GM19043 (cell line): ENCODE measurements around the gene SLC1A5.
"Not testable (repeated sequence)": the region's sequence is repeated elsewhere in the genome, so short reads cannot be mapped to it uniquely, and the experiment has no call there.

Experiments used
- ATAC-seq: cut with Tn5 transposase; IDR thresholded peaks from one replicate; pipeline ENCODE4 v1.9.1; 2021; ENCODE audit warnings: low read depth; ENCODE audit not compliant: unreplicated experiment

Gene SLC1A5

DNA sequence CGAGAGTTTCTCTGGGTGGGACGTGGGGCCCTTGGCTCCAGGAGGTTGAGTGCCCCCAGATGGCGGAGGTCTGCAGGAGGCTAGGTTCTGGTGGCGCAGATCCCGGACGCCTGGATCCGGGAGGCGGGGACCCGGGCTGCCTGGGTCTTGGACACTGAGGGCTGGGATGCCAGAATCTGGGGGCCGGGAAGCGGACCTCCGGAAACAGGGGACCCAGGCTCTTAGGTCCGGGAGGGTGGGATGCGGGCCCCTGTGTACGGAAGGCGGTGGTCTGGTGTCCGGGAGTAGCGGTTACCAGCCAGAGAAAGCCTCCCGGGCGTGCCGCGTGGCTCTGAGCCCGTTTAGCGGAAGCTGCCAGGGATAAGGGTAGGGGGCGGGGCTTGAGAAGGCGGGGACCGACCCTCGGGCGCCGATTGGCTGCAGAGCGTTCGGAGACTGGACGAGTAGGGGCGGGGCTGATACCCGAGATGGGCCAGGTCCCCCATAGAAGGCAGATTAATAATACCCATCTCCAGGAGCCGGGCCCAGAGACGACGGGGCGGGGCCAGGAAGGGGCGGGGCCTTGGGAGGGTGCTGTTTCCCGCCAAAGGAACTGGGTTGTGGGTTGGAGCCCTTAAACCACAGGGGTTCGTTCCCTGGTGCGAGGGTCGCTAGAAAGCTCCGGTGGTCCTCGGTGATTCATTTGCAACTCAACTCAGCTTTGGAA, at the start of gene SLC1A5:
Gene SLC1A5 (minus strand): TSS at position 333 of the 706 bp plus-strand sequence. CDS start 629 bp downstream, outside the sequence.
- ATAC-seq: peak; percentile 62

DNA sequence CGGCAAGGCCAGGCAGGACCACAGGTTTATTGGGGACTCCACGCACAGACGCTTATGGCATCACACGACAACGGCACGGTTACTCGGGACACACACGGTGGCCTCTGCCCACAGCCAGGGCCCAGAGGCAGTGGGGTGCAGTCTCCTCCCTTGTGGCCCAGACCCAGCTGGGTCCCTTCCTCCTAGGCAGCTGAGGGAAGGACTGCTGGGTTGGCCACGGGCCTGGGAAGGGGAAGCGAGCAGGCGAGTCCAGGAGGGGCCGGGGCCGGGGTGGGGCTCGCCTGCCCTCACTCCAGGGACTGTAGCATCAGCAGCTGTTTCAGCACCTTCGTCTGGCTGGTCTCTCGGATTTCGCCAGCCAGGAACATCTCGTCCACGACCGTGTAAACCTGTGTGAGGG, 49.8 kb upstream of the SLC1A5 start:
- no peak for ATAC-seq

DNA sequence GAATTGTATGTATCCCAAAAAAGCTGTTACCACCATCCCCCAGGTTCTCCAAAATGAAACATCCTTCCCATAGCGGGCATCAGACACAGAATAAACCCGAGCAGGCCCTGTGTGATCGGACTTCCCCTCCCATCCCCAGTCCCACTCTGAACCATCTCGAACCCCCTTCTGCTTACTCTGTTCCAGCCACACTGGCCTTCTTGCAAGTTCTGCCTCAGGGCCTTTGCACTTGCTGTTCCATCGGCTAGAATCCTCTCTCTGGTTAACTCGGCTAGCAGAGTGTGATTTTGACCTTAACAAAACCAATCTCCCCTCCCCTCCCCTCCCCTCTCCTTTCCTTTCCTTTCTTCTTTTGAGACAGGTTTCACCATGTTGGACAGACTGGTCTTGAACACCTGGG, 46.6 kb upstream of the SLC1A5 start:
- ATAC-seq: no peak

DNA sequence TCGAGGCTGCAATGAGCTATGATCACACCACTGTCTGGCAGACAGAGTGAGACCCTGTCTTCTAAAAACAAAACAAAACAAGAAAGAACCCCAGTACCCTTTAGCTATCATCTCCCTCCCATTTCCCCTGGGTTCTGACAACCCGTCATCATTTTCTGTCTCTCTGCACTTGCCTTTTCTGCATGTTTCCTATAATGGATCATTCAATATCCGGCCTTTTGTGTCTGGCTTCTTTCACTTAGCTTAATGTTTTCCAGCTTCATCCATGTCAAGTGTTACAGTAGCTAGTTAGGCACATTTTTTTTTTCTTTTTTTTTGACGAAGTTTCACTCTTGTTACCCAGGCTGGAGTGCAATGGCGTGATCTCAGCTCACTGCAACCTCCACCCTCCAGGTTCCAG, 45.7 kb upstream of the SLC1A5 start:
- no peak for ATAC-seq

DNA sequence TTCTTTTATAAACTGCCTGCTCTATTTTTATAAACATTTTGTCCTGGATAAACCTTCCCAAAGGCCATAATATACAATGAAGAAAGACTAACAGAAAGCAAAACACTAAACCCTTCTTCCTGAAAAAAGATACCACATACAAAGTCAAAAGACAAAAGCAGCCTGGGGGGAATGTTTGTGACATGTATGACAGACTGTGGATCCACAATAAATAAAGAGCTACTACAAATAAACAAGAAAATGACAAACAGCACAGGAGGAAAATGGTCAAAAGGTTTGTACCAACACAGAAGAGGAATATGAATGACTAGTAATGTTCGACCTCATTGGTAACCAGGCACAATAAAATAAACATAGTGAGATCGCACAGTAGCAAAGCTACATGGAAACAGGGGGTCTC, 42.5 kb upstream of the SLC1A5 start:
- ATAC-seq: no peak

DNA sequence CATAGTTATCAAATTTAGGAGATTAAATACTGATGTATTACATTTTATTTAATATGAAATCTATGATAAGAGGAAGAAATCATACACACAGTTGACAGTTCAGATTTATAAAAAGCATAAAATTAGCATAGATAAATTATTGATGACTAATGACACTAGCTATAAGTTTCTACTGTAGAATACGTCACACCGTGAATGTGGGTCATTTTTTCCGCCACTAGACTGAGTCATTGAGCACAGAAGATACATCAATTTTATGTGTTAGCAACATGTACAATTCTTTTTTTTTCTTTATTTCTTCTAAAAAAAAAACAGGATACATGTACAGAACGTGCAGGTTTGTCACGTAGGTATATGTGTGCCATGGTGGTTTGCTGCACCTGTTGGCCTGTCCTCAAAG, 40.1 kb upstream of the SLC1A5 start:
- no peak for ATAC-seq

DNA sequence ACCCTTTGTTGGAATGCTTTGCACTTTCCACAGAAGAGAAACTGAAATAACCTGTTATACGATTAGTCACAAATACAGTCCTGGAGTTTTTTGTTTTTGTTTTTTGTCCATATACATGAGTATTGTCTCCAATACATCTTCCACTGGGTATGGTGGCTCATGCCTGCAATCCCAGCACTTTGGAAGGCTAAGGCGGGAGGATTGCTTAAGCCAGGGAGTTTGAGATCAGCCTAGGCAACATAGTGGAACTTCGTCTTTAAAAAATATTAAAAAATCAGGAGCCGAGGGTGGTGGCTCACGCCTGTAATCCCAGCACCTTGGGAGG, 37.3 kb upstream of the SLC1A5 start:
- ATAC-seq: no peak

DNA sequence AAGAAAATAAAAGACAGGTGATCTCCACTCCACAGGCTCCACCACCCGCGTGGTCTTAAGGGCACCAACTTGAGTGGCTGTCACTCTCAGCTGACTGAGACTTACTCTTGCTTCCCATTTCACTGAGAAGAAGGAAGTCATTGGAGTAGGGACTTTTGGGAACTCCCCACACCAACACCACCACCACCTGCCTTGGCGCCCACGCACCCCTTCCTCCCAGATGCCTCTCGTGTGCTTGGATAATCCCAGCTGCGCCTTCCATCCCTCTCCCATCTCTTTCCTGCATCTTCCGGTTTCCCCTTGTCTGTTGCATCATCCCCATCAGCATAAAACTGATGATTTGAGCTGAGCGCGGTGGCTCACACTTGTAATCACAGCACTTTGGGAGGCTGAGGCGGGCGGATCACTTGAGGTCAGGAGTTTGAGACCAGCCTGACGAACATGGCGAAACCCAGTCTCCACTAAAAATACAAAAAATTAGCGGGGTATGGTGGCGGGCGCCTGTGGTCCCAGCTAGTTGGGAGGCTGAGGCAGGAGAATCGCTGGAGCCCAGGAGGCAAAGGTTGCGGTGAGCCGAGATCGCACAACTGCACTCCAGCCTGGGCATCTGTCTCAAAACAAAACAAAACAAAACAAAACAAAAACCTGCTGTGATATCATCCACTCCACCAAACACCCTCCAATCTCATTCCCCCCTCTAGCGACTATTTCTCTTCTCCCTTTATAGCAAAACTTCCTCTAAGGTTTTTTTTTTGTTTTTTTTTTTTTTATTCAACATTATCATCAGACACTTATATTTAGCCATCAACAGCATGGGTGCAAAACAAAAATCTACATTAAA, 36.7 kb upstream of the SLC1A5 start:
- no peak for ATAC-seq

DNA sequence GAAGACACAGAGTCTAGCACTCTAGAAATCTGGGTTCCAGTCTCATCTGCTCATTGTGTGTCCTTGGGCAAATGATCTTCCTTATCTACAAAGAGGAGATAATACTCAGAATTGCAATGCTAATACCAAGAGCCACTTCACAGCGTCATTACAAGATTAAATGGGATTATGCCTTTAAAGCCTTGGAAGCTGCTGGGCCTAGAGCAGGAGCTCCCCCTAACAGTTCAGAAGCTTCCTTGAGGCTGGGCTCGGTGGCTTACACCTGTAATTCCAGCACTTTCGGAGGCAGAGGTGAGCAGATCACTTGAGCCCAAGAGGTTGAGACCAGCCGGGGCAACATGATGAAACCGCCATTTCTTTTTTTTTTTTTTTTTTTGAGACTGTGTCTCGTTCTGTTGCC, 34.7 kb upstream of the SLC1A5 start:
- ATAC-seq: no peak

DNA sequence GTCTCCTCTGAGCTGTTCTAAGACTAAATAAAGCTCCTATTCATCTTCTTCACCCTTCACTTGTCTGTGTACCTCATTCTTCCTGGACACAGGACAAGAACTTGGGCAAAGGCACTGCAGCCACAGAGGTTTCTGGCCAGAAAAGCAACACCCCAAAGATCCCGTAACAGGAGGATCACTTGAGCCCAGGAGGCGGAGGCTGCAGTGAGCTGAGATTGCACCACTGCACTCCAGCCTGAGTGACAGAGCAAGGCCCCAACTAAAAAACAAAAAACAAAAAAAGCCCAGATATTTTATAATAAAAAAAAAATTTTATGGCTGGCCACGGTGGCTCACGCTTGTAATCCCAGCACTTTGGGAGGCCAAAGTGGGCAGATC, 34.0 kb upstream of the SLC1A5 start:
- ATAC-seq: not testable (repeated sequence)

DNA sequence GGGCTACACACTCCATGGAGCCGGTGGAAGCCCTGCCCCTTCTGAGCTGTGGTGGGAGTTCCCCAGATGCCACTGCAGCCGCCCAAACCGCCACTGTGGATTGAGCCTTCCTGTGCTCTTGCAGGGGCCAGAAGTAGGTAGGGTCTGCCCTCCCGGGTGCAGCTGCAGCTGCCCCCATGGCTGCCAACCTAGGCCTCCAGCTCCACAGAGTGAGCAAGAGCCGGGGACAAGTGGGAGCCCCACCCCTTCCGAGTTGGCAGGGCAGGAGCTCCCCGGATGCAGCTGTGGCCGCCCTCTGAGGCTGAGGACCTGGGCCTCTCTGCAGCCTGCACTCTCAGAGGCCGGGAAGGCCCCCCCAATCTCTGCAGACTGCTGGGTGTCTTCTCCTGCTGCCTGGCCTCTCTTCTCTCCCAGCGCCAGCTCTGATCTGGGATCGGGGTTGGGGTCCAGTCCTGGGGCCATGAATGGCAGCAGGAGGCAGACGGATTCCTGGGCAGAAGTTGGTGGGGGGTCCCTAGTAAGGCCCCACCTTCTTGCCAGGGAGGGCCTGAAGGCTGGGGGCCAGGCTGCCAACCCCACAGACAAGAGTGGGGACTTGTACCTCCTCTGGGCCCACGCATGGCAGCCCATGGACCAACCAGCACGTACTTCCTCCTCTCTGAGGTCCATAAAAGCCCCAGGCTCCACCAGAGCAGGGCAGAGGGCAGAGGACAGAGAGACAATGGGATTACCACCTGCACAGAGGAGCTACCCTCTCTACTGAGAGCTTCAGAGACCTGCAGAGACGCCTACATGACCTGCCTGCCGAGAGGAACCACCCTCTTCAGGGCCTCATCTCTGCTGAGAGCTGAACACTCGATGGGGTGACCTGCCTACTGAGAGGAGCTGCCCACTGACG, 33.4 kb upstream of the SLC1A5 start:
- ATAC-seq: peak; percentile 54

DNA sequence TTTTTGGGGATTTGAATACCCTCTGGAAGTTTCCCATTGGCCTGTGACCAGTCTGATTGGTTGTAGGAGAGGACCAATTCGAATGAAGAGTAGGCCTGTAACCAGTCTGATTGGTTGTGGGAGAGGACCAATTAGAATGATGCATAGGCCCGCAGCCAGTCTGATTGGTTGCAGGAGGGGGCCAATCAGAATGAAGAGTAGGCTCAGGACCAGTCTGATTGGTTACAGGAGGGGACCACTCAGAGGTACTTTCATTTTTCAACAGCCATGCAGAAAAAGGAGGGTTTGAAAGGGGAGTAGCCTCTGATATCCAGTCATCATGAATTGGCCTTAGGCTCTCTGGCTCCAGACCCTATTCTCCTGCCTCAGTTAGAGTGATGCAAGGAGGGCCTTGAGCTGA, 30.4 kb upstream of the SLC1A5 start:
- ATAC-seq: no peak

DNA sequence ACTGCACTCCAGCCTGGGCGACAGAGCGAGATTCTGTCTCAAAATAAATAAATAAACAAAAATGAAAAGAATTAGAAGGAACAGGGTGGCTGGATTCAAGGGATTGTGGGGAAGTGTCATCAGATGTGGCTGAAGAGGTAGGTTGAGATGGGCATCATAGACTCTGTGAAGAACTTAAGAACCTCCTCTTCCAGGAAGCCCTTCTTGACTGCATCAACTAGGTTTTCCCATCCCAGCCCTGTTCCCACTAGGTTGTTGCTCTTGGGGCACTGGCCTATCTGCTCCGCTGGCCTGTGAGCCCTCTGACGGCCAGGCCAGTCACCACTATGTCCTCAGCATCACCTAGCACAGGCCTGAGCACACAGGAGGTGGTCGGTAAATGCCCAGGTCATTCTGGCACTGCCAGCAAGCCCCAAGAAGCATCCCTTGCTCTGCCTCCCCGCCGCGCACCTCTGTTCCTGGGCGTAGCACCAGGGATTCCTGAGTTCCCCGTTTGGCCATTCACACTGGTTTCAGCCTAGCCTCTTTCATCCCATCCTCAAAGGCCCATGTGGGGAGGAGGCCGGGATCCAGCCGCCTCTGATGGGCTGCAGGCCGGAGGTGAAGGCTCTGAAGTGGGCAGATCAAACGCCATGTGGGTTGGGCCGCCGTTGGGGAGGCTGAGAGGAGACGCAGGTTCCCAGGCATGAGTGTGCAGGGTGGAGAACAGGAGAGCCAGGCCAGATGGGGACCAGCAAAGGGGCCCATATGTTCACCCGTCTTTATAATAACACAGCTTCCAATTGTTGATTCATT, 27.6 kb upstream of the SLC1A5 start:
- ATAC-seq: no peak

DNA sequence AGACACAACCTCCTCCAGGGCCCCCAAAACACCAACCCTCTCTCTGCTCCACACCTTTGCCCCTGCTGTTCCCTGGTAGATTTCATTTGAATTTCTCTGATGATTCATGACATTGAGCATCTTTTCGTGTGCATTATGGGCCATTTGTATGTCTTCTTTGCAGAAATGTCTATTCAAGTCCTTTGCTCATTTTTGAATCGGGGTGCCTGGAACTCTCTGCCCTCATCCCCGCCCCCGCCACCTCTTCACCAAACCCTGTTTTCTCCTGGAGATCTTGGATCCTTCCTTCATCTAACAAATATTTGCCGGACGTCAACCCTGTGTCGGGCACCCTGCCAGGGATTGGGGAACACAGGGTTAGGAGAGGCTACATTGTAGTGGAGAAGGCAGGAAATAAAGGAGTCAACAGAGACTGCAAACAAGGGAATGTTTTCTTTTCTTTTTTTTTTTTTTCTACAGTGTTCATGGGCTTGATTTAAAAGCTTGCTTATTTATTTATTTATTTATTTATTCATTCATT, 25.5 kb upstream of the SLC1A5 start:
- no peak for ATAC-seq

DNA sequence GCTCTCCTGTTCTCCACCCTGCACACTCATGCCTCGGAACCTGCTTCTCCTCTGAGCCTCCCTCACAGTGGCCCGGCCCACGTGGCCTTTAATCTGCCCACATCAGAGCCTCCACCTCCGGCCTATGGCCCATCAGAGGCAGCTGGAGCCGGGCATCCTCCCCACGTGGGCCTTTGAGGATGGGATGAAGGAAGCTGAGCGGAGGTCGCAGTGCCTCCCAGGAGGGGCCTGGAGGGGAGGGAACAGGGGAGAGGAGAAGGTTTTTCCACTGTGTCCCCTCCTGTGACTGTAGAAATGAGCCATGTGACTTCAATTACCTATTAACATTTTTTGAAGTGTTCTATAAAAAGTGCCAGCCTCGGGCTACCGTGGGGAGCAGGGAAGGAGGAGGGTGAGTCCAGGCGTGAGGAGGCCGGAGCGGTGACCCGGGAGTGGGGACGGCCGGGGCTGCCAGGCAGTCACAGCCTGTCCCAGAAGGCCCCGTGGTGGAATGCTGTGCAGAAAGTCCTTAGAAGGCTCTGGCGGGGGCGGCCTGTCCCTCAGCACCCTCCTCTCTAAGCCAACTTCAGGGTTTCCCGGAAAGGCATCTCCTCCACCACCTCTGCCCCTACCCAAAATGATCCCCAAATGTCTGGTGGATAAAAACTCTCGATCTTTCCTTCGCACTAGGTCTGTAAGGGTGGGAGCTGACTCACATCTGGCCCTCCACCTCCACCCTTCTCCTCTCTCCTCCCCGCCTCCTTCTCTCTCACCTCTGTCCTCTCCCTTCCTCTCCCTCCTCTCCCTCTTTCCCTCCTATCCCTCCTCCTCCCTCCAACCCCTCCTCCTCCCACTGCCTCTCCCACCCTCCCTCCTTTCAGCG, 24.8 kb upstream of the SLC1A5 start:
- no peak for ATAC-seq

DNA sequence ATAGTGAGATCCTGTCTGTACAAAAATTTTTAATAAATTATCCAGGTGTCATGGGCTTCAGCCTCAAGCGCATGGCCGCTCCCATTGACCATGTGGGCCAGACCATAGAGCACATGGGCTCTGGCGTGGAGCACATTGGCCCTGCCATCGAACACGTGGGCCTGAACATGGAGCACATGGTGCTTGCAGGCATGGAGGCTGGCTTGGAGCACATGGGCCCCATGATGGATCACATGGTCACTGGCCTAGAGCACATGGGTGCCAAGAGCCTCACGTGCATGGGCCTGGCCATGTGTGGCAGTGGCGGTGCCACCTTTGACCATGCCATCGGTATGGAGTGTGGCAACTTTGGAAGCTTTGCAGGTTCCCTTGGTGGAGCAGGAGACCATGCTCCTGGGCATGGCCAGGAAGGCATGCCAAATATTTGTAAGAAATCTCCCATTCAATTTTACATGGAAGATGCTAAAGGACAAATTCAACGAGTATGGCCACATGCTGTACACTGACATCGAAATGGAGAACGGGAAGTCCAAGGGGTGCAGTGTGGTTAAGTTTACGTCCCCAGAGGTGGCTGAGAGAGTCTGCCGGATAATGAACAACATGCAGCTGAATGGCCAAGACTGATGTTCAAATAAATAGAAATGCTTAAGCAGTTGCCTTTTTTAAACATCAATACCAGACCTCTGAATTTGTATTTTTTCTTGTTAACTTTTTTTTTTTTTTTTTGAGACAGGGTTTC, 21.3 kb upstream of the SLC1A5 start:
- no peak for ATAC-seq

DNA sequence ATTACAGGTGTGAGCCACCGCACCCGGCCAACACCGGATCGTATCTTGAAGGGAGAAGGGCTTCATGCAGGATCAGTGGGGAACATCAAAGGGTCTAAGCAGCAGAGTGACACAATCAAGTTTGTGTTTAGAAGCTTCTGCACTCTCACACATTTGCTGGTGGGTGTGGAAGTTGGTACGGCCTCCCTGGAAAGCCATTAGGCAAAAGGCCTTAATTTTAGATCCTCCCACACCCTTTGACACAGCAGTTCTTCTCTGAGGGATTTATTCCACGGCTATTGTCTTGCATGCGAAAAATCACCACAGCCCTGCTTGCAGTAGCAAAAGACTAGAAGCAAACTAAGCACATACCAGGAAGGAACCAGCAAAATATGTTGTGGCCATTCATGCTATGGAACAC, 18.3 kb upstream of the SLC1A5 start:
- ATAC-seq: no peak

DNA sequence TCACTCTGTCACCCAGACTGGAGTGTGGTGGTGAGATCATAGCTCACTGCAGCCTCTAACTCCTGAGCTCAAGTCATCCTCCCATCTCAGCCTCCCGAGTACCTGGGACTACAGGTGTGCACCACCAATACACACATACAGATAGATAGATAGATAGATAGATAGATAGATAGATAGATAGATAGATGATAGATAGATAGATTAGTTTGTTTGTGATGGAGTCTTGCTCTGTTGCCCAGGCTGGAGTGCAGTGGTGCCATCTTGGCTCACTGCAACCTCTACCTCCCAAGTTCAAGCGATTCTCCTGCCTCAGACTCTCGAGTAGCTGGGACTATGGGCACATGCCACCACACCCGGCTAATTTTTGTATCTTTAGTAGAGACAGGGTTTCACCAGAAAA, 16.0 kb upstream of the SLC1A5 start:
- ATAC-seq: not testable (repeated sequence)

DNA sequence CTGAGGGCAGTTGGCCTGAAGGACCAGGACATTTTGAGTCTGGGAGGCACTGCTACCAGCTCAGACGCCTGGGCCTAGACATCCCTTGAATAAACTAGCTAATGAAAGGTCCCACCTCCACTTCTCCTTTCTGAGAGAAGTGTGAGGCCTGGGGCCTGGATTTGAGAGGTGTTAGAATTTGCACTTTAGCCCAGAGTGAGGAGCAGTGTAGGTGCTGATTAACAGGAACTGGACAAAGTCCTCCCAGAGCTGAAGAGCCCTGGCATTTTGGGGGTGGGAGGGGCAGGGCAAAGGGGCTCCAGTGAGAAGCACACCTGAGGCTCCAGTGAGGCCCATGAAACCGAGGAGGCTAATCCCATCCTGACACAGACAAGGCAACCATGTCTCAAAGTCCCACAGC, 15.2 kb upstream of the SLC1A5 start:
- ATAC-seq: no peak
